UCSD-AML1 (cell line): ENCODE data around the gene POTEC.
"Not testable (repeated sequence)": the region's sequence is repeated elsewhere in the genome, so short reads cannot be mapped to it uniquely, and the experiment has no call there.

ENCODE experiments used
- DNase-seq: peaks from one replicate; lab custom pipeline; 2025; ENCODE audit not compliant: unreplicated experiment; lab: John Stamatoyannopoulos, UW

Gene POTEC

GRCh38 chr18:14543446-14543964 is at the start of gene POTEC:
Gene POTEC, minus strand, starts transcription at chr18:14543600. Its CDS starts 454 bp downstream, at chr18:14543146.
- not testable (repeated sequence) for DNase-seq

- no peak for DNase-seq
Measured at GRCh38 chr18:14577971-14578370, 34.6 kb upstream of the POTEC start.

- DNase-seq: not testable (repeated sequence)
Measured at GRCh38 chr18:14559502-14559901, 16.1 kb upstream of the POTEC start.

GRCh38 chr18:14531659-14532058 is 11.7 kb downstream of the POTEC start:
- DNase-seq: not testable (repeated sequence)

- DNase-seq: not testable (repeated sequence)
Measured at GRCh38 chr18:14510707-14511106, 32.7 kb downstream of the POTEC start.

- DNase-seq: not testable (repeated sequence)
Measured at GRCh38 chr18:14503691-14504090, 39.7 kb downstream of the POTEC start.

GRCh38 chr18:14501894-14502293 is 41.5 kb downstream of the POTEC start:
- not testable (repeated sequence) for DNase-seq

- DNase-seq: not testable (repeated sequence)
Measured at GRCh38 chr18:14489256-14490014, 54.0 kb downstream of the POTEC start.

- not testable (repeated sequence) for DNase-seq
Measured at GRCh38 chr18:14488789-14489188, 54.6 kb downstream of the POTEC start.

- not testable (repeated sequence) for DNase-seq
Measured at GRCh38 chr18:14486926-14487580, 56.3 kb downstream of the POTEC start.

GRCh38 chr18:14479076-14479475 is 64.3 kb downstream of the POTEC start:
- not testable (repeated sequence) for DNase-seq

GRCh38 chr18:14475520-14475919 is 67.9 kb downstream of the POTEC start:
- DNase-seq: not testable (repeated sequence)

- not testable (repeated sequence) for DNase-seq
Measured at GRCh38 chr18:14474752-14475151, 68.6 kb downstream of the POTEC start.

GRCh38 chr18:14474007-14474720 is 69.2 kb downstream of the POTEC start:
- DNase-seq: not testable (repeated sequence)

GRCh38 chr18:14473250-14474006 is 70.0 kb downstream of the POTEC start:
- not testable (repeated sequence) for DNase-seq

GRCh38 chr18:14471286-14471685 is 72.1 kb downstream of the POTEC start:
- DNase-seq: not testable (repeated sequence)

GRCh38 chr18:14470446-14470845 is 73.0 kb downstream of the POTEC start:
- DNase-seq: not testable (repeated sequence)

- DNase-seq: not testable (repeated sequence)
Measured at GRCh38 chr18:14470046-14470445, 73.4 kb downstream of the POTEC start.

- not testable (repeated sequence) for DNase-seq
Measured at GRCh38 chr18:14465989-14466388, 77.4 kb downstream of the POTEC start.
